ENCODE data around the gene ZGLP1.

The ZGLP1 gene

DNA sequence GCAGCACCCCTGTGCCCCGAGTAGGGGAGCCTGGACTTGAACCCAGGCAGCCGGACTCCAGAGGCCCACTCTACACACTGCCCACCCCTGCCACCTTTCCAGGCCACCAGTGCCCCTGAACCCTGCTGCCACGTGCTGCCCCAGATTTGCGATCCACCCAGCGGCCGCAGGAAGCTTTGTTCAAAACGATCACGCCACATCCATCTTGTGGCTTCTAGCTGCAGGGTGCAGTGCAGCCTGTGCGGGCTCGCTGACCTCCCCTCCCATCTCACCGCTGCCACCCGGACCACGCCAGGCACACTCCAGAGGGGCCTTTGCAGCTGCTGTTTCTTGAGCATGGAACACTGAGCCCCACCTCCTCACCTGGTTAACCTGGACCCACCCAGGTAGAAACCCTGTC, 19.9 kb upstream of the ZGLP1 start:
- H2AFZ ChIP-seq (ENCODE audit: low read length), result no peak overlapping the region
- 0 out of 2 replicates have a peak, but pooled peaks cover 3% of the 10 kb centered on the region for H3K4me1 ChIP-seq (ENCODE audit: low read length)
- H3K4me2 ChIP-seq (ENCODE audit: low read depth, low read length), result no peak overlapping the region
- no peaks in the 10 kb centered on the region for H3K27me3 ChIP-seq (replicated peaks; ENCODE audit: insufficient read depth, low read length)
- no peaks in the 10 kb centered on the region for H4K20me1 ChIP-seq (ENCODE audit: insufficient read depth, low read length)
- peaks cover 75% of the 10 kb centered on the region for H3K79me2 ChIP-seq (ENCODE audit: low read length)
- TF ChIP-seq, protein P1, sequence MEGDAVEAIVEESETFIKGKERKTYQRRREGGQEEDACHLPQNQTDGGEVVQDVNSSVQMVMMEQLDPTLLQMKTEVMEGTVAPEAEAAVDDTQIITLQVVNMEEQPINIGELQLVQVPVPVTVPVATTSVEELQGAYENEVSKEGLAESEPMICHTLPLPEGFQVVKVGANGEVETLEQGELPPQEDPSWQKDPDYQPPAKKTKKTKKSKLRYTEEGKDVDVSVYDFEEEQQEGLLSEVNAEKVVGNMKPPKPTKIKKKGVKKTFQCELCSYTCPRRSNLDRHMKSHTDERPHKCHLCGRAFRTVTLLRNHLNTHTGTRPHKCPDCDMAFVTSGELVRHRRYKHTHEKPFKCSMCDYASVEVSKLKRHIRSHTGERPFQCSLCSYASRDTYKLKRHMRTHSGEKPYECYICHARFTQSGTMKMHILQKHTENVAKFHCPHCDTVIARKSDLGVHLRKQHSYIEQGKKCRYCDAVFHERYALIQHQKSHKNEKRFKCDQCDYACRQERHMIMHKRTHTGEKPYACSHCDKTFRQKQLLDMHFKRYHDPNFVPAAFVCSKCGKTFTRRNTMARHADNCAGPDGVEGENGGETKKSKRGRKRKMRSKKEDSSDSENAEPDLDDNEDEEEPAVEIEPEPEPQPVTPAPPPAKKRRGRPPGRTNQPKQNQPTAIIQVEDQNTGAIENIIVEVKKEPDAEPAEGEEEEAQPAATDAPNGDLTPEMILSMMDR (IDR thresholded peaks at IDR 0.05; ENCODE audit: low read length), result no peak
- TF ChIP-seq EZH2phosphoT487 (IDR thresholded peaks at IDR 0.05; ENCODE audit: low read length) (no peak), EZH2 (optimal IDR thresholded peaks at IDR 0.05; ENCODE audit: low read depth, low read length) (no peak)
- DNase-seq, result no peak
- no peaks in the 10 kb centered on the region for H3K9me2 ChIP-seq (replicated peaks; ENCODE audit: insufficient read depth, low read length)
- H3K9me3 ChIP-seq (replicated peaks; ENCODE audit: insufficient read depth, low read length), result no peaks in the 10 kb centered on the region
- no peaks in the 10 kb centered on the region for H3F3A ChIP-seq (ENCODE audit: insufficient read depth, low read length)
- peaks cover 12% of the 10 kb centered on the region; the same call in 1 of the 2 replicates for H3K36me3 ChIP-seq (replicated peaks; ENCODE audit: insufficient read depth, low read length)
- H3K9ac ChIP-seq (ENCODE audit: low read length), result no peak overlapping the region
- no peak overlapping the region for H3K27ac ChIP-seq (ENCODE audit: low read length)
- no peak overlapping the region for H3K4me3 ChIP-seq (ENCODE audit: low read length)

DNA sequence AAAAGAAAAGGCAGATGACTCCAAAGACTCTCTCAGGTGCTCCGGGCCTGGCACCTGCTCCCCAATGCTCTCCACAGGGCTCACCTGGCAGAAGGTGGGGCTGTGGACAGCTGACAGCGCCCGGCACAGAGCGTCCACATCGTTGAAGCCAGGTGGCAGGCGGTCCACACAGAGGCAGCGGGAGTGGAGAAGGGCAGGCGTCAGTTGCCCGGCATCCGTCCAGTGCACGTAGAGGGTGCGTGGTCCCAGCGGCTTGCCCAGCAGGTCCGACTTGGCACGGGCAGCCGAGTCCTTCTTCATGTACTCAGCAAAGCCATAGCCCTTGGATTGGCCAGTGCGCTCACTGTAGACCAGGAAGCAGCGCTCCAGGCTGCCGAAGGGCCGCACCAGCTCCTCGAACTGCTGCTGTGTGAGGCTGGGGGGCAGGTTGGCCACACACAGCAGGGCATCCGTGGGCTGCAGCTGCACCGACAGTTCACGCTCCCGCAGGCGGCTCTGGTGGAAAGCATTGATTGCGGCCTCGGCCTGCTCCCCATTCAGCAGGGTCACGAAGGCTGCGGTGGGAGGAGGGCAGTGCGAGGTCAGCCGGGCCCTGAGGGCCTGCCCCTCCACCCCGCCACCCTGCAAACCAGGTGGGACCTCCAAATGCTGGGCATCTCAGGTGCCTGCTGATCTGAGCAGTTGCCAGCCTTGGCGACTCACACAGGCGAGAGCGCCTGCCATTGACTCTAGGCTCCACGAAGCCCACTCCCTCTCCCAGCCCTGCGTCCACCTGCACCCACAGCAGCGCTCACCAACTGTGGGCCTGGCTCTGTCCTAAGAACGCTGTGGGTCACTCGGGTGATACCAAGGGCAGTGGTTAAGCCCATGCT, 19.2 kb upstream of the ZGLP1 start:
- H3K79me2 ChIP-seq (ENCODE audit: low read length), result peaks cover 68% of the 10 kb centered on the region
- peaks cover 12% of the 10 kb centered on the region; the same call in 1 of the 2 replicates for H3K36me3 ChIP-seq (replicated peaks; ENCODE audit: insufficient read depth, low read length)
- H3K4me3 ChIP-seq (ENCODE audit: low read length), result no peak overlapping the region
- H3K9ac ChIP-seq (ENCODE audit: low read length), result no peak overlapping the region
- H3K27ac ChIP-seq (ENCODE audit: low read length), result no peak overlapping the region
- no peaks in the 10 kb centered on the region for H3K4me1 ChIP-seq (ENCODE audit: low read length)
- H3F3A ChIP-seq (ENCODE audit: insufficient read depth, low read length), result no peaks in the 10 kb centered on the region
- DNase-seq, result no peak
- TF ChIP-seq EZH2phosphoT487 (IDR thresholded peaks at IDR 0.05; ENCODE audit: low read length) (no peak), EZH2 (optimal IDR thresholded peaks at IDR 0.05; ENCODE audit: low read depth, low read length) (no peak)
- TF ChIP-seq, protein P1 (IDR thresholded peaks at IDR 0.05; ENCODE audit: low read length), result no peak
- H2AFZ ChIP-seq (ENCODE audit: low read length), result no peak overlapping the region
- no peaks in the 10 kb centered on the region for H3K9me2 ChIP-seq (replicated peaks; ENCODE audit: insufficient read depth, low read length)
- no peaks in the 10 kb centered on the region for H3K9me3 ChIP-seq (replicated peaks; ENCODE audit: insufficient read depth, low read length)
- H3K27me3 ChIP-seq (replicated peaks; ENCODE audit: insufficient read depth, low read length), result no peaks in the 10 kb centered on the region
- no peak overlapping the region for H3K4me2 ChIP-seq (ENCODE audit: low read depth, low read length)
- no peaks in the 10 kb centered on the region for H4K20me1 ChIP-seq (ENCODE audit: insufficient read depth, low read length)

DNA sequence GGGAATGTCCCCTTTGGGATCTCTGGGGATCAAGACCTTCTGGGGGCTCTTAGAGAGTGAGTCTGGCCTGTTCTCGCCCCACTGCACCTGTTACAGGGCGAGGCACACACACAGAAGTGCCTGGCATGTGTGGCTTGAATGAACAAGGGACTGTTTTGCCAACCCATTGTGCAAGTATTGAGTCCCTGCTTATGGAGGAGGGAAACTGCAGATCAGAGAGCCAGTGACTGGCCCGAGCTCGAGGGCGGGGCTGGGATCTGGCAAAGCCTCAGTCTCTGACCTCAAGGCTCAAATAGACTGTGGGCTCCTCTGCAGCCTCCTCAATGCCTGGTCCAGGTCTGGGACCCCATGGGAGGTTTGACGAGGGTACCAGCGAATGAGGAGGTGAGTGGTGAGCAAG, 18.2 kb upstream of the ZGLP1 start:
- Histone ChIP-seq H3F3A (ENCODE audit: insufficient read depth, low read length) (no peaks in the 10 kb centered on the region), H3K9ac (ENCODE audit: low read length) (no peak overlapping the region), H3K27me3 (replicated peaks; ENCODE audit: insufficient read depth, low read length) (no peaks in the 10 kb centered on the region), H4K20me1 (ENCODE audit: insufficient read depth, low read length) (no peaks in the 10 kb centered on the region), H3K4me1 (ENCODE audit: low read length) (no peaks in the 10 kb centered on the region), H3K9me2 (replicated peaks; ENCODE audit: insufficient read depth, low read length) (no peaks in the 10 kb centered on the region), H3K27ac (ENCODE audit: low read length) (no peak overlapping the region), H3K4me2 (ENCODE audit: low read depth, low read length) (no peak overlapping the region), H2AFZ (ENCODE audit: low read length) (no peak overlapping the region), H3K9me3 (replicated peaks; ENCODE audit: insufficient read depth, low read length) (no peaks in the 10 kb centered on the region), H3K4me3 (ENCODE audit: low read length) (no peak overlapping the region), H3K79me2 (ENCODE audit: low read length) (peaks cover 60% of the 10 kb centered on the region), H3K36me3 (replicated peaks; ENCODE audit: insufficient read depth, low read length) (peaks cover 12% of the 10 kb centered on the region; the same call in 1 of the 2 replicates)
- DNase-seq, result no peak
- TF ChIP-seq EZH2phosphoT487 (IDR thresholded peaks at IDR 0.05; ENCODE audit: low read length), result no peak
- no peak for TF ChIP-seq EZH2 (optimal IDR thresholded peaks at IDR 0.05; ENCODE audit: low read depth, low read length)
- TF ChIP-seq, protein P1 (IDR thresholded peaks at IDR 0.05; ENCODE audit: low read length), result no peak
